Right atrium auricular region (tissue), 2 donors: Measurements from ENCODE around the gene TPRG1L. TPM values are rescaled to one million over a fixed set of nuclear protein-coding genes. Genes with fewer than 3 reads are reported as not detected.

ENCODE experiments used
- DNase-seq: peaks from one replicate; pipeline ENCODE4 v3.0.0-alpha.2; 2019; ENCODE audit warnings: low spot score
- H3K27ac ChIP-seq, 2 donors: fragments of 200-600 bp; sonication (generic); 1 replicate in 1 of 2; 2 replicates in 1 of 2; pipeline ENCODE4 v1.5.1; 2016 to 2019
- H3K27me3 ChIP-seq, 2 donors: fragments of 200-600 bp; sonication (generic); one replicate each; pipeline versions ENCODE4 v1.5.1 to v1.6.0; 2017 to 2019
- H3K36me3 ChIP-seq: fragments of 200-600 bp; sonication (generic); one replicate; pipeline ENCODE4 v1.5.1; 2016
- H3K4me1 ChIP-seq, 2 donors: fragments of 200-600 bp; sonication (generic); one replicate each; pipeline versions ENCODE4 v1.5.1 to v1.6.0; 2017 to 2019
- H3K4me3 ChIP-seq, 2 donors: fragments of 200-600 bp; sonication (generic); 1 replicate in 1 of 2; 2 replicates in 1 of 2; pipeline ENCODE4 v1.5.1; 2017 to 2019; ENCODE audit warnings: mild to moderate bottlenecking in 1 of 2, moderate library complexity in 1 of 2
- H3K9me3 ChIP-seq, 2 donors: fragments of 200-600 bp; sonication (generic); one replicate each; pipeline ENCODE4 v1.5.1; 2019
- total RNA-seq, 2 donors: library from RNA; depleted of rRNA; stranded (reverse); fragments of >200 nt; gene quantifications; one replicate each; pipeline ENCODE4 v1.1.0, GENCODE V29; 2016
- TF ChIP-seq, protein P1 (sequence below), 2 donors: fragments of 200-600 bp; sonication (generic); IDR thresholded peaks; one replicate each; pipeline ENCODE4 v1.5.1; 2019; ENCODE audit warnings: antibody characterized with exemption in 2 of 2

TPRG1L gene
- total RNA-seq, 2 donors from 2014 or later: 30.0 to 33.3 TPM

DNA sequence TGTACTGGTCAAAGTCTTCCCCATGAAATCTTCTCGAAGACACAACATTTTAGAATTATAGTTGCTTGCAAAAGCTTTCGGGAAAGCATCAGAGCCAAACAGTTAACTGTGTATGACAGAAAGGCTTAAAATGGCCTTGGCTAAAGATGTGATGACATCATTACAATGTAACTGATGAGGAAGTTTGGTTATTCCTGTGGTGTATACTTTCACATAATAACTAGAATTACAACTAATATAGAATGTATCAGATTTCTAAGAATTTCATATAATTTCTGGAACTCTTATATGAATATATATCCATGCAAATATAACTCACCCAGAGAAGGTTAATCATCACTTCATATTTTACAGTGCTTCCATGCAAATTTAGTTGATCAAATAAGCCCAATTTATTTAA is 35.9 kb downstream of the TPRG1L start:
- TF ChIP-seq, protein P1, sequence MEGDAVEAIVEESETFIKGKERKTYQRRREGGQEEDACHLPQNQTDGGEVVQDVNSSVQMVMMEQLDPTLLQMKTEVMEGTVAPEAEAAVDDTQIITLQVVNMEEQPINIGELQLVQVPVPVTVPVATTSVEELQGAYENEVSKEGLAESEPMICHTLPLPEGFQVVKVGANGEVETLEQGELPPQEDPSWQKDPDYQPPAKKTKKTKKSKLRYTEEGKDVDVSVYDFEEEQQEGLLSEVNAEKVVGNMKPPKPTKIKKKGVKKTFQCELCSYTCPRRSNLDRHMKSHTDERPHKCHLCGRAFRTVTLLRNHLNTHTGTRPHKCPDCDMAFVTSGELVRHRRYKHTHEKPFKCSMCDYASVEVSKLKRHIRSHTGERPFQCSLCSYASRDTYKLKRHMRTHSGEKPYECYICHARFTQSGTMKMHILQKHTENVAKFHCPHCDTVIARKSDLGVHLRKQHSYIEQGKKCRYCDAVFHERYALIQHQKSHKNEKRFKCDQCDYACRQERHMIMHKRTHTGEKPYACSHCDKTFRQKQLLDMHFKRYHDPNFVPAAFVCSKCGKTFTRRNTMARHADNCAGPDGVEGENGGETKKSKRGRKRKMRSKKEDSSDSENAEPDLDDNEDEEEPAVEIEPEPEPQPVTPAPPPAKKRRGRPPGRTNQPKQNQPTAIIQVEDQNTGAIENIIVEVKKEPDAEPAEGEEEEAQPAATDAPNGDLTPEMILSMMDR (IDR thresholded peaks at IDR 0.05): no peak
- Histone ChIP-seq H3K9me3 (no peaks in the 10 kb centered on the region), H3K4me3 (no peak overlapping the region), H3K27ac (no peak overlapping the region), H3K4me1 (no peaks in the 10 kb centered on the region), H3K36me3 (no peaks in the 10 kb centered on the region), H3K27me3 (no peaks in the 10 kb centered on the region)
- DNase-seq: no peak

DNA sequence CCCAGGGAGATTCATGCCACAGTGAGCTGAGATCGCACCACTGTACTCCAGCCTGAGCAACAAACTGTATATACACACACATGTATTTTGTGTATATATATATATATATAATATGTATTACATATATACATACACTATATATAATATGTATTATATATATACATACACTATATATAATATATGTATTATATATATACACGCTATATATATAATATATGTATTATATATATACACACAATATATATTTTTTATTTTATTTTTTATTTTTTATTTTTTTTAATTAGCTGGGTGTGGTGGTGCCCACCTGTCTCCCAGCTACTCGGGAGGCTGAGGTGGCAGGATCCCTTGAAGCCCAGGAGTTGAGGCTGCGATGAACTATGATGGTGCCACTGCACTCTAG is 36.8 kb downstream of the TPRG1L start:
- TF ChIP-seq, protein P1 (IDR thresholded peaks at IDR 0.05): no peak
- no peak overlapping the region for H3K4me3 ChIP-seq
- DNase-seq: no peak
- H3K27me3 ChIP-seq: no peaks in the 10 kb centered on the region
- H3K9me3 ChIP-seq: no peaks in the 10 kb centered on the region
- H3K36me3 ChIP-seq: no peaks in the 10 kb centered on the region
- H3K27ac ChIP-seq: no peak overlapping the region
- H3K4me1 ChIP-seq: no peaks in the 10 kb centered on the region

DNA sequence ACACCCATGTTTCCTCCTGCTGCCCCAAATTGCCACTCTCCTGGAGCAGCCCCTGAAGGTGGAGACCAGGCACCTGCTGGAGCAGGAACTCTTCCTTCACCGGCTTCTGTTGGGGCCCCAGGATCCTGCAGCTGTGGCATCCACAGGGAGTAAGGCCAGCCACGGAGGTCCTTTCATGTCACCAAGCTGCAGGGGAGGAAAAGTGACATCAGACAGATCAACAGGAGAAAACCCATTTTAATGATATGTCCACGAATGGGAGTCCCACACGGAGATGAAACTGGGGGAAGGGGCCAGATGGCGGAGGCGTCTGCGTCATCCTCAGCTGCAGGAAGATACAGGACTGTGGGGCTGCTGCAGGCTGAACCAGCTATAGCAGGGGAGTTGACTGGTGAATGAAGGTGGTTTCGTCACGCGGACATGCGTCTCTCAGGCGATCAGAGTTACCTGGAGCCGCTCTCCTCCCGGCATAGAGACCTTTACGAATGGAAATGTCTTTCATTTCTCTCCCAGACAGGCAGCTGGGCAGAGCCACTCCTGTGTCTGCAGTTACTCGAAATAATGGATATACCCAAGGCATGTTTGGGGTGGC is 37.4 kb downstream of the TPRG1L start:
- DNase-seq: no peak
- no peaks in the 10 kb centered on the region for H3K27me3 ChIP-seq
- TF ChIP-seq, protein P1 (IDR thresholded peaks at IDR 0.05): no peak
- no peak overlapping the region for H3K27ac ChIP-seq
- no peak overlapping the region for H3K4me3 ChIP-seq
- H3K36me3 ChIP-seq: no peaks in the 10 kb centered on the region
- no peaks in the 10 kb centered on the region for H3K9me3 ChIP-seq
- no peaks in the 10 kb centered on the region for H3K4me1 ChIP-seq

DNA sequence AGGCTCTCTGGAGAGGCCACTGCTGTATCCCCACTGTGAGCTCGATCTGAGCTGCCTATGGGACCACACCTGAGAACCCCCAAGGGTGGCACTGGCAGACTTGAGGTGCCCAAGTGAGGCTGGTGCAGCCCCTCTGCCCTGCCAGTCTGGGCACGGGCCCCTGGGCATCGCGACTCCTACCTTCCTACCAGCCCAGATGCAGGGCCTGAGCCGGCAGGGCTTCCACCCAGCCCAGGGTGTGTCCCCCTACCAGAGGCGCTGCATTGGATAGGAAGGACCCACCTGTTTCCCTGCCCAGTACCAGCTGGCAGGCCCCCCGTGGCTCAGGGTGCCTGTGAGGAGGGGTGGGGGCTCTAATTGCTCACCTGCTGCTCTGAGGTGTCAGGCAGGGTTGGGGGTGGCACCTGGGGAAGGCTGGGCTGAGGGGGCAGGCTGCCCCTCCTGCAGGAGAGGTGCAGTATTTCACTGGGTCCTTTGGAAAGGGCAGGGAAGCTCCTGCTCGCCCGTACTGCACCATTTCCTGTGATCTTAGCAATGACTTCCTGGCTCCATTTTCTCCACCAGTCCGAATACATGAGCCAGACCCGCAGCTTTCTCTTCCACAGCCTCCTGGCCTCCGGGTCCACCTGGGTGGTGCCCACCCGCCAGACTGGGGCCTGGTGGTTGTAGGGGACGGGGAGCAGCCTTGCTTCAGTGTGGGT is 39.3 kb downstream of the TPRG1L start:
- Histone ChIP-seq H3K27ac (no peak overlapping the region), H3K4me1 (peaks cover 0 to 7% of the 10 kb centered on the region in 2 donors), H3K4me3 (no peak overlapping the region), H3K27me3 (no peaks in the 10 kb centered on the region), H3K9me3 (no peaks in the 10 kb centered on the region), H3K36me3 (no peaks in the 10 kb centered on the region)
- DNase-seq: no peak
- TF ChIP-seq, protein P1 (IDR thresholded peaks at IDR 0.05): no peak

DNA sequence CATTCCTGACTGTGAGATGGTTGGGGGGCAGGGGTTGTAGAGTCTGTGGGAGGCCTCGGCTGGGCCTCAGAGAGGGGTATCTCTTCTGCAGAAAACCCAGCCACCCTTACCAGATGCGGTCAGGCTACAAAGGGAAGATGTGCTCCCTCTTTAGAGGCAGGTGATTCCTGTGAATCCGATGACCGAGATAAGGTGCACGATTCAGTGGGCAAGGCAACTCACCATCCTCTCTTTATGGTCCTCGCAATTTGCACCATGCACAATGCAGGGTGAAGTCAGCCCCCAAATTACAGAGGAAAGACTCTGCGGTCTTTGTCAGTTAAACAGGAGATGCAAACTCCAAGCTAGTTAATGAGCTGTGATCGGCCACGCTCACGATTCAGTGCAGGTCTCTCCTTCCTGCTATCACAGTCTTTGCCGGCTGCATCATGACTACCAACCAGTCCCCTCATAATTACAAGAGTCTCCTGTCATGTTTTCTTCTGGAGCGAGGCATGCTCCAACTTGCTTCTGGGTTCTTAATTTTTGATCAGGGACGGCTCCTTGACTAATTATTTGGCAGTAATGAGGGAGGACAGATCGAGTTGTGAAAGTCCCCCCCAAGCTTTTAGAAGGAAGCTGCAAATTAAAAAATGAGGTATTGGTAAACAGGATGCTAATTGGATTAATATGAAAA is 40.0 kb downstream of the TPRG1L start:
- DNase-seq: no peak
- H3K27me3 ChIP-seq: no peaks in the 10 kb centered on the region
- H3K9me3 ChIP-seq: no peaks in the 10 kb centered on the region
- H3K4me1 ChIP-seq: peaks cover 0 to 9% of the 10 kb centered on the region in 2 donors
- H3K27ac ChIP-seq: no peak overlapping the region
- no peak overlapping the region for H3K4me3 ChIP-seq
- TF ChIP-seq, protein P1 (IDR thresholded peaks at IDR 0.05): no peak
- no peaks in the 10 kb centered on the region for H3K36me3 ChIP-seq
